H1 (cell line): ENCODE results near the gene BRCA1. TPM values are rescaled to one million over a fixed set of nuclear protein-coding genes. Genes with fewer than 3 reads are reported as not detected.

Source experiments
- CTCF ChIA-PET: fragments of 300-600 bp; sonication (Branson Sonifier 250); formaldehyde crosslinking; loops from one replicate; lab custom pipeline; 2021; ENCODE audit not compliant: partially characterized antibody; lab: Charles Lee
- POLR2A ChIA-PET: fragments of 300-600 bp; sonication (Branson Sonifier 250); formaldehyde crosslinking; loops from one replicate; lab custom pipeline; 2021; ENCODE audit warnings: inconsistent platforms; ENCODE audit not compliant: partially characterized antibody; lab: Charles Lee
- DNase-seq, 2 experiments: peaks; one replicate each; pipeline versions ENCODE4 v3.0.0 to v3.0.0-alpha.2; 2010 to 2022; ENCODE audit warnings: low spot score in 2 of 2, low read depth in 1 of 2, mixed read lengths in 1 of 2
- FAIRE-seq: peaks from 2 replicates; lab custom pipeline; 2011; peaks lifted over from hg19 to GRCh38; lab: Jason Lieb, UNC
- H2AFZ ChIP-seq: 2 replicates; pipeline ENCODE4 v1.8.1; 2012; ENCODE audit warnings: low read length, inconsistent platforms
- H2AK5ac ChIP-seq: 2 replicates; pipeline ENCODE4 v1.6.1; 2013; ENCODE audit warnings: low read depth, low read length
- H2BK120ac ChIP-seq: replicated peaks from 2 replicates; pipeline ENCODE3; 2013; ENCODE audit warnings: low read depth, low read length, inconsistent platforms
- H2BK12ac ChIP-seq: 2 replicates; pipeline ENCODE4 v1.6.1; 2013; ENCODE audit warnings: low read depth, low read length
- H2BK15ac ChIP-seq: 2 replicates; pipeline ENCODE4 v1.6.1; 2013; ENCODE audit warnings: low read length
- H2BK20ac ChIP-seq: 2 replicates; pipeline ENCODE4 v1.6.1; 2013; ENCODE audit warnings: low read length
- H2BK5ac ChIP-seq: 2 replicates; pipeline ENCODE4 v1.6.1; 2013; ENCODE audit warnings: low read depth, low read length
- H3K14ac ChIP-seq: 2 replicates; pipeline ENCODE4 v1.6.1; 2013; ENCODE audit warnings: inconsistent platforms; ENCODE audit not compliant: insufficient read length
- H3K18ac ChIP-seq: 2 replicates; pipeline ENCODE4 v1.6.1; 2013; ENCODE audit warnings: low read length; ENCODE audit errors: extremely low read depth
- H3K23ac ChIP-seq: 2 replicates; pipeline ENCODE4 v1.6.1; 2013; ENCODE audit warnings: inconsistent platforms; ENCODE audit not compliant: insufficient read length
- H3K23me2 ChIP-seq: 2 replicates; pipeline ENCODE4 v1.6.1; 2013; ENCODE audit warnings: low read depth, low read length
- H3K27ac ChIP-seq: 2 replicates; pipeline ENCODE4 v1.6.1; 2011; ENCODE audit warnings: low read depth, low read length, inconsistent platforms
- H3K27me3 ChIP-seq, 4 experiments: replicated peaks in 1 of 4; 1 replicate in 1 of 4; 2 replicates in 3 of 4; pipeline versions ENCODE4 v1.6.1 to v1.8.1; 2011 to 2013; ENCODE audit warnings: low read length in 3 of 4, mild to moderate bottlenecking in 3 of 4, inconsistent platforms in 2 of 4, mixed read lengths in 2 of 4, moderate library complexity in 1 of 4; ENCODE audit not compliant: control insufficient read depth in 3 of 4, insufficient read depth in 3 of 4; ENCODE audit errors: extremely low read depth in 1 of 4
- H3K36me3 ChIP-seq, 4 experiments: 2 replicates each; pipeline versions ENCODE4 v1.6.1 to v1.8.1; 2011 to 2013; ENCODE audit warnings: mild to moderate bottlenecking in 4 of 4, low read length in 3 of 4, moderate library complexity in 2 of 4, control low read depth in 1 of 4, inconsistent platforms in 1 of 4; ENCODE audit not compliant: insufficient read depth in 4 of 4, control insufficient read depth in 2 of 4
- H3K4ac ChIP-seq: replicated peaks from 2 replicates; pipeline ENCODE3; 2013; ENCODE audit warnings: low read length, low read depth, mixed read lengths, inconsistent platforms; ENCODE audit not compliant: insufficient read length
- H3K4me1 ChIP-seq, 4 experiments: replicated peaks in 1 of 4; 1 replicate in 1 of 4; 2 replicates in 3 of 4; pipeline versions ENCODE4 v1.6.1 to v1.8.1; 2011 to 2013; ENCODE audit warnings: low read length in 3 of 4, inconsistent platforms in 2 of 4, mixed read lengths in 1 of 4; ENCODE audit not compliant: insufficient read depth in 4 of 4, control insufficient read depth in 3 of 4
- H3K4me2 ChIP-seq, 2 experiments: 2 replicates each; pipeline versions ENCODE4 v1.6.1 to v1.8.1; 2011 to 2013; ENCODE audit warnings: low read depth in 2 of 2, low read length in 2 of 2, control low read depth in 1 of 2, inconsistent platforms in 1 of 2, mild to moderate bottlenecking in 1 of 2; ENCODE audit not compliant: insufficient read depth in 1 of 2
- H3K4me3 ChIP-seq, 4 experiments: fragments of 200-600, 300-600 bp in 1 of 4; sonication (generic), shearing (Covaris generic), sonication (Bioruptor Twin) in 1 of 4; 2 replicates each; pipeline versions ENCODE4 v1.5.1 to v1.8.1; 2011 to 2016; ENCODE audit warnings: low read length in 4 of 4, low read depth in 3 of 4, control low read depth in 2 of 4, inconsistent platforms in 2 of 4, mild to moderate bottlenecking in 2 of 4, mixed read lengths in 1 of 4, moderate library complexity in 1 of 4; ENCODE audit not compliant: insufficient read depth in 2 of 4; ENCODE audit errors: extremely low read depth in 1 of 4
- H3K56ac ChIP-seq: replicated peaks from 2 replicates; pipeline ENCODE3; 2013; ENCODE audit warnings: low read depth, mild to moderate bottlenecking, mixed read lengths, low read length, inconsistent platforms; ENCODE audit not compliant: insufficient read length
- H3K79me1 ChIP-seq: 2 replicates; pipeline ENCODE4 v1.6.1; 2013; ENCODE audit warnings: low read depth, low read length, control low read depth
- H3K79me2 ChIP-seq, 2 experiments: 2 replicates each; pipeline versions ENCODE4 v1.6.1 to v1.8.1; 2012 to 2013; ENCODE audit warnings: low read length in 2 of 2, mild to moderate bottlenecking in 2 of 2, inconsistent platforms in 1 of 2; ENCODE audit not compliant: insufficient read depth in 2 of 2, control insufficient read depth in 1 of 2
- H3K9ac ChIP-seq, 4 experiments: replicated peaks in 1 of 4; 1 replicate in 1 of 4; 2 replicates in 3 of 4; pipeline versions ENCODE4 v1.6.1 to v1.8.1; 2011 to 2013; ENCODE audit warnings: low read depth in 3 of 4, low read length in 3 of 4, control low read depth in 2 of 4, mild to moderate bottlenecking in 2 of 4, moderate library complexity in 2 of 4, inconsistent platforms in 1 of 4; ENCODE audit errors: extremely low read depth in 1 of 4
- H3K9me3 ChIP-seq, 2 experiments: 2 replicates each; pipeline versions ENCODE4 v1.6.1 to v1.8.1; 2012 to 2013; ENCODE audit warnings: mild to moderate bottlenecking in 2 of 2, moderate library complexity in 2 of 2, control low read depth in 1 of 2, inconsistent platforms in 1 of 2, low read depth in 1 of 2, low read length in 1 of 2, mixed read lengths in 1 of 2; ENCODE audit not compliant: insufficient read depth in 2 of 2
- H4K20me1 ChIP-seq, 2 experiments: replicated peaks in 1 of 2; 2 replicates each; pipeline versions ENCODE3 to v1.8.1; 2011 to 2013; ENCODE audit warnings: inconsistent platforms in 2 of 2, low read length in 2 of 2, mild to moderate bottlenecking in 1 of 2; ENCODE audit not compliant: insufficient read depth in 2 of 2, control insufficient read depth in 1 of 2
- H4K5ac ChIP-seq: 2 replicates; pipeline ENCODE4 v1.6.1; 2013; ENCODE audit warnings: low read length, low read depth, mixed read lengths, inconsistent platforms; ENCODE audit not compliant: insufficient read length
- H4K8ac ChIP-seq: 2 replicates; pipeline ENCODE4 v1.8.0; 2013; ENCODE audit warnings: mild to moderate bottlenecking, moderate library complexity, low read length, inconsistent platforms; ENCODE audit not compliant: insufficient read depth; ENCODE audit errors: extremely low read depth
- H4K91ac ChIP-seq: replicated peaks from 2 replicates; pipeline ENCODE3; 2013; ENCODE audit warnings: low read length, mixed read lengths, inconsistent platforms; ENCODE audit not compliant: insufficient read length
- ATF2 ChIP-seq: IDR thresholded peaks from 2 replicates; pipeline ENCODE4 v1.6.1; 2012; ENCODE audit warnings: low read length, inconsistent platforms
- ATF3 ChIP-seq: IDR thresholded peaks from 2 replicates; pipeline ENCODE4 v1.6.1; 2011; ENCODE audit warnings: low read depth, mild to moderate bottlenecking, low read length; ENCODE audit not compliant: insufficient read depth
- CEBPB ChIP-seq: IDR thresholded peaks from 2 replicates; pipeline ENCODE4 v1.6.1; 2012; ENCODE audit warnings: low read depth, low read length
- CREB1 ChIP-seq: IDR thresholded peaks from 2 replicates; pipeline ENCODE4 v1.6.1; 2012; ENCODE audit warnings: inconsistent platforms
- HDAC2 ChIP-seq, 2 experiments: fragments of 300-600 bp in 1 of 2; sonication (generic) in 1 of 2; IDR thresholded peaks; 2 replicates each; pipeline ENCODE4 v1.6.1; 2011 to 2012; ENCODE audit warnings: low read depth in 2 of 2, low read length in 2 of 2, mild to moderate bottlenecking in 2 of 2, moderate library complexity in 2 of 2, borderline replicate concordance in 1 of 2, inconsistent platforms in 1 of 2
- NANOG ChIP-seq: IDR thresholded peaks from 2 replicates; pipeline ENCODE4 v1.6.1; 2011; ENCODE audit warnings: low read length, low read depth, mild to moderate bottlenecking, inconsistent platforms; ENCODE audit not compliant: insufficient read depth, poor library complexity, severe bottlenecking
- NRF1 ChIP-seq: IDR thresholded peaks from 2 replicates; pipeline ENCODE4 v1.6.1; 2011; ENCODE audit warnings: mild to moderate bottlenecking, low read depth, low read length, improper control_type of control experiment
- RAD21 ChIP-seq, 2 experiments: IDR thresholded peaks in 1 of 2; conservative IDR thresholded peaks in 1 of 2; 2 replicates each; pipeline ENCODE4 v1.6.1; 2011; ENCODE audit warnings: low read depth in 2 of 2, low read length in 2 of 2, improper control_type of control experiment in 1 of 2, inconsistent platforms in 1 of 2, mild to moderate bottlenecking in 1 of 2, moderate library complexity in 1 of 2
- SP1 ChIP-seq: IDR thresholded peaks from 2 replicates; pipeline ENCODE4 v1.6.1; 2011; ENCODE audit warnings: low read depth, low read length
- WGBS, 2 experiments: shearing (Covaris generic) in 1 of 2; methylation state at CpG; one replicate each; pipeline versions ENCODE4 v1.1.6 to v1.1.7; 2013 to 2015; ENCODE audit warnings: low lambda C conversion rate in 2 of 2, mixed read lengths in 2 of 2, inconsistent platforms in 1 of 2, low coverage in 1 of 2, missing lambda C conversion rate in 1 of 2; ENCODE audit not compliant: insufficient replicate concordance in 2 of 2, insufficient coverage in 1 of 2, insufficient read length in 1 of 2; ENCODE audit errors: extremely low coverage in 1 of 2, missing lambda C conversion rate in 1 of 2; 5-methylcytosine and 5-hydroxymethylcytosine counted together
- polyA plus RNA-seq, 7 experiments: library from polyadenylated mRNA; depleted of rRNA in 3 of 7; stranded (reverse) in 5 of 7; unstranded in 2 of 7; fragments of >200 nt in 5 of 7; fragments of 200-250 nt in 2 of 7; gene quantifications; 1 replicate in 5 of 7; 2 replicates in 1 of 7; 4 replicates in 1 of 7; pipeline versions ENCODE4 v1.2.1 to v1.2.3, GENCODE V29; 2011 to 2013; ENCODE audit warnings: missing spikeins in 2 of 7, mixed read lengths in 2 of 7
- total RNA-seq: library from RNA; stranded (reverse); fragmentation: NEBNext Ultra II Directional; extraction: Animal tissue kit (Norgen Biotek cat#: 25700); gene quantifications from 2 replicates; pipeline ENCODE4 v1.2.1, GENCODE V29; 2021

BRCA1 gene
- total and polyA plus RNA-seq, 2 of the 8 experiments (the other 6 are each of a cell fraction or from before 2014, with no cell fraction given): 30.7 to 39.2 TPM

GRCh38 chr17:43070872-43071271 lies 54.3 kb downstream of the BRCA1 start:
- CTCF ChIA-PET: interaction anchor here (0.6 to 1.3 kb wide), 2 partner anchors 11 to 345 kb away, joined by 3 to 4 read pairs; no protein-coding TSS in a partner anchor
- H2BK120ac ChIP-seq: no peak overlapping the region
- 82% methylated on average over 1 of the region's 1 CpG; no CpG with 5 or more reads in 1 of the 2 experiments for WGBS, 2 experiments
- TF ChIP-seq NANOG: no peak
- no peak for TF ChIP-seq ATF3
- TF ChIP-seq NRF1: no peak
- no peak for TF ChIP-seq CEBPB
- TF ChIP-seq CREB1: no peak
- TF ChIP-seq ATF2: no peak
- no peak for TF ChIP-seq RAD21 (IDR thresholded peaks at IDR 0.05 in 1 of 2, conservative IDR thresholded peaks at IDR 0.05 in 1 of 2; ENCODE audit: low read depth in 2 of 2, low read length in 2 of 2)
- TF ChIP-seq SP1: no peak
- no peak for TF ChIP-seq HDAC2 (IDR thresholded peaks at IDR 0.05; ENCODE audit: borderline replicate concordance in 1 of 2, low read depth in 2 of 2, low read length in 2 of 2)

More at GRCh38 chr17:43070872-43071271, 54.3 kb downstream of the BRCA1 start:
- Histone ChIP-seq H2BK15ac (no peak overlapping the region), H4K8ac (no peak overlapping the region), H2BK12ac (no peak overlapping the region), H3K4me3 (no peak overlapping the region), H3K56ac (no peak overlapping the region), H3K27me3 (no peaks in the 10 kb centered on the region), H4K20me1 (no peaks in the 10 kb centered on the region), H3K36me3 (peaks cover 4 to 40% (median 10%) of the 10 kb centered on the region in 4 experiments; a peak in 6 of 8 replicates), H2BK5ac (no peak overlapping the region), H3K14ac (no peak overlapping the region), H3K4ac (no peak overlapping the region), H3K79me1 (no peaks in the 10 kb centered on the region), H3K18ac (no peak overlapping the region), H4K5ac (no peak overlapping the region), H3K9ac (no peak overlapping the region), H3K27ac (no peak overlapping the region), H3K23ac (no peak overlapping the region), H3K9me3 (no peaks in the 10 kb centered on the region), H2AK5ac (no peak overlapping the region), H3K4me2 (no peak overlapping the region), H4K91ac (no peak overlapping the region), H2AFZ (no peak overlapping the region), H2BK20ac (no peak overlapping the region), H3K79me2 (no peaks in the 10 kb centered on the region), H3K4me1 (peaks cover 0 to 5% (median 0%) of the 10 kb centered on the region in 4 experiments; a peak in 2 of 7 replicates), H3K23me2 (no peaks in the 10 kb centered on the region)
- no peak for FAIRE-seq
- POLR2A ChIA-PET: no interaction called here
- DNase-seq: no peak
